ENCODE measurements around the gene TPM1. TPM values are rescaled to one million over a fixed set of nuclear protein-coding genes. Genes with fewer than 3 reads are reported as not detected.

Gene TPM1
- total RNA-seq, 1 experiment from 2014 or later, result 748 TPM

DNA sequence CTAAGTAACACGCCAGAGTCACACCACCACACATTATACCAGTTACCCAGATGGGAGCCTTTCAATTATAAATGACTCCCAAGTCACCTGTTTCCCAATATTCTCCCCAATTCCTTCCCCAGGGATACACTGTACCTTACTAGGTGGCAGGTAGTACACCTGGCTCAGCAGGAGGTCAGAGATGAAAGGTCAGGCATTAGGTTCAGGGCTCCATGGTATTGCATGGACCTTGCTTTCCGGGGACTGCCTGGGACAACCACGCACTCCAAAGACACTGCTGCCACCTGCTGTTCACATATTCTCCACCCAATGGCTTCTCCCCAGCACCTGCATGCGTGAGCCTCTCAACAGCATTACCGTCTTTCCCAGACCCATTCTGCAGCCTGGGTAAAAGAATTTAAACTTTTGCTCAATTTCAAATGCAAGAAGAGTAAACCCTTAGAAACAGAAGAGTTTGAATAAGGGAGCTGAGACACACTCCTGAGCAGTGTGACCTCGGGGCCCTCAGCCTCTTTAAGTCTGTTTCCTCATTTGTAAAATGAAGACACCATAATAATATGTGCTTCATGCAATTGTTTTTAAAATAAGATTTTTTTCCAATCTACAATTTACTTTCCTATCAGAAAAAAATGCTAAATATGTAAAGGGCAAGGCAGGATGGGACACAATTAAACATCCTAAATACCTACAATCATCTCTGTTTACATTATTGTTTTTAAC lies 51.1 kb downstream of the TPM1 start:
- Mint-ChIP-seq H3K4me3 (no peak overlapping the region), H3K27ac (peak overlapping the region in 1 of 3 experiments; percentile 58; a peak in 1 of 7 replicates), H3K36me3 (ENCODE audit: insufficient read depth in 1 of 3, low read depth in 3 of 3) (peaks cover 0 to 12% (median 0%) of the 10 kb centered on the region in 3 experiments; a peak in 3 of 7 replicates), H3K9me3 (peaks cover 8 to 10% of the 10 kb centered on the region in 2 experiments; a peak in 4 of 5 replicates), H3K27me3 (ENCODE audit: low read depth) (no peaks in the 10 kb centered on the region), H3K4me1 (peaks cover 31% of the 10 kb centered on the region in 2 experiments)
- no peak overlapping the region for H2BK120ac ChIP-seq (ENCODE audit: low read depth, low read length, poor library complexity, severe bottlenecking)
- peak; percentile 91 for DNase-seq
- H4K91ac ChIP-seq (ENCODE audit: insufficient read length, low read depth, low read length), result no peak overlapping the region
- no peaks in the 10 kb centered on the region for H3K79me1 ChIP-seq (ENCODE audit: insufficient read depth, low read depth, low read length, poor library complexity, severe bottlenecking)
- H3K23me2 ChIP-seq (ENCODE audit: insufficient read length, low read depth, low read length, poor library complexity, severe bottlenecking), result no peaks in the 10 kb centered on the region
- no peak overlapping the region for H2BK5ac ChIP-seq (ENCODE audit: insufficient read length, low read length)
- no peaks in the 10 kb centered on the region for H3K79me2 ChIP-seq (ENCODE audit: insufficient read depth, low read length)
- H4K8ac ChIP-seq (replicated peaks; ENCODE audit: insufficient read length, low read depth, low read length), result no peak overlapping the region
- TF ChIP-seq CTCF (conservative IDR thresholded peaks at IDR 0.05), result peak; percentile 90
- H3K4ac ChIP-seq (ENCODE audit: low read depth, low read length), result no peak overlapping the region
- H2BK15ac ChIP-seq (ENCODE audit: low read depth, low read length), result no peak overlapping the region
- no peak overlapping the region for H3K9ac ChIP-seq (ENCODE audit: extremely low read depth, insufficient read length, low read length)
- no peak overlapping the region for H3K27ac ChIP-seq (ENCODE audit: insufficient read length, low read depth, low read length)
- H3K23ac ChIP-seq (ENCODE audit: insufficient read length, low read depth, low read length), result no peak overlapping the region
- no peak overlapping the region for H3K18ac ChIP-seq (ENCODE audit: insufficient read length, low read depth, low read length)
- no peak overlapping the region for H2AFZ ChIP-seq (ENCODE audit: low read length)
- H2BK20ac ChIP-seq (ENCODE audit: low read depth, low read length, poor library complexity, severe bottlenecking), result no peak overlapping the region
- no peak overlapping the region for H3K56ac ChIP-seq (ENCODE audit: insufficient read length, low read depth, low read length)
- H2AK5ac ChIP-seq (ENCODE audit: insufficient read length, low read length), result no peak overlapping the region
- no peak overlapping the region for H4K5ac ChIP-seq (ENCODE audit: insufficient read length, low read depth, low read length)
- no peak overlapping the region for H3T11ph ChIP-seq (ENCODE audit: low read length)
- H3K4me2 ChIP-seq (ENCODE audit: insufficient read depth, insufficient read length, low read length), result no peak overlapping the region
- no peak overlapping the region for H2BK12ac ChIP-seq (ENCODE audit: insufficient read length, low read depth, low read length)
- no peaks in the 10 kb centered on the region for H3K9me3 ChIP-seq (ENCODE audit: control insufficient read depth, low read depth, low read length)
- no CpG with 5 or more reads among the region's 6 CpGs for WGBS (ENCODE audit: extremely low coverage, insufficient read length, low lambda C conversion rate)
- peaks cover 11% of the 10 kb centered on the region; the same call in 1 of the 2 replicates for H3K4me1 ChIP-seq (ENCODE audit: insufficient read depth, low read length)
- H3K14ac ChIP-seq (ENCODE audit: insufficient read depth, low read length), result no peak overlapping the region
- H4K20me1 ChIP-seq (ENCODE audit: control insufficient read depth, insufficient read depth, insufficient read length), result no peaks in the 10 kb centered on the region
- no peaks in the 10 kb centered on the region for H3K27me3 ChIP-seq (ENCODE audit: insufficient read depth, low read length)

Measured in H9 (cell line).